Caco-2 (cell line): ENCODE measurements around the gene USO1. TPM values are rescaled to one million over a fixed set of nuclear protein-coding genes. Genes with fewer than 3 reads are reported as not detected.

ENCODE experiments used
- BruUV-seq: library from RNA; stranded (reverse); fragments of 400-500 nt; replicated peaks from 2 replicates; lab custom pipeline; 2021; lab: Mats Ljungman, UMichigan
- CTCF ChIA-PET: fragments of 300-600 bp; sonication (Branson Sonifier 250); formaldehyde crosslinking; loops from one replicate; lab custom pipeline; 2022; ENCODE audit warnings: antibody characterized with exemption; lab: Charles Lee
- POLR2A ChIA-PET: fragments of 300-600 bp; sonication (Branson Sonifier 250); formaldehyde crosslinking; loops from one replicate; lab custom pipeline; 2022; ENCODE audit warnings: antibody characterized with exemption; lab: Charles Lee
- DNase-seq, 2 experiments: peaks; one replicate each; pipeline versions ENCODE4 v3.0.0 to v3.0.0-alpha.2; 2020 to 2022
- H3K27me3 ChIP-seq: replicated peaks from 2 replicates; pipeline ENCODE4 v1.6.0; 2011; ENCODE audit warnings: low read length; ENCODE audit not compliant: control insufficient read depth, insufficient read depth
- H3K36me3 ChIP-seq: 2 replicates; pipeline ENCODE4 v1.5.1; 2011; ENCODE audit warnings: low read length; ENCODE audit not compliant: control insufficient read depth, insufficient read depth
- H3K4me1 ChIP-seq: fragments of 250-450 bp; sonication (Bioruptor Pico); 2 replicates; pipeline ENCODE4 v1.5.1; 2020; ENCODE audit warnings: mild to moderate bottlenecking
- H3K4me3 ChIP-seq: 2 replicates; pipeline ENCODE4 v1.5.1; 2011; ENCODE audit warnings: low read depth, mild to moderate bottlenecking, control low read depth, low read length
- H3K9me3 ChIP-seq: fragments of 250-450 bp; sonication (Bioruptor Pico); 2 replicates; pipeline ENCODE4 v1.5.1; 2020; ENCODE audit warnings: mild to moderate bottlenecking, moderate library complexity
- H3K27ac Mint-ChIP-seq: one replicate; pipeline ENCODE4 v1.8.0; 2022; ENCODE audit warnings: mixed read lengths; ENCODE audit not compliant: unreplicated experiment
- H3K27me3 Mint-ChIP-seq: one replicate; pipeline ENCODE4 v1.8.0; 2022; ENCODE audit warnings: mixed read lengths; ENCODE audit not compliant: insufficient read depth, unreplicated experiment
- H3K36me3 Mint-ChIP-seq: one replicate; pipeline ENCODE4 v1.8.0; 2022; ENCODE audit warnings: mild to moderate bottlenecking, mixed read lengths; ENCODE audit not compliant: insufficient read depth, unreplicated experiment
- H3K4me1 Mint-ChIP-seq: one replicate; pipeline ENCODE4 v1.8.0; 2022; ENCODE audit warnings: low read depth, mixed read lengths; ENCODE audit not compliant: unreplicated experiment
- H3K4me3 Mint-ChIP-seq: one replicate; pipeline ENCODE4 v1.8.0; 2022; ENCODE audit warnings: mild to moderate bottlenecking, moderate library complexity, mixed read lengths; ENCODE audit not compliant: unreplicated experiment
- H3K9me3 Mint-ChIP-seq: one replicate; pipeline ENCODE4 v1.8.0; 2022; ENCODE audit warnings: mixed read lengths; ENCODE audit not compliant: unreplicated experiment
- intact Hi-C: fragments of 100-400 bp; cut with micrococcal nuclease; formaldehyde crosslinking; loops from one replicate; pipeline ENCODE4 v1.10.0; 2022; ENCODE audit not compliant: unreplicated experiment
- total RNA-seq: library from RNA; stranded (reverse); gene quantifications from 2 replicates; pipeline ENCODE4 v1.2.3, GENCODE V29; 2022
- TF ChIP-seq, protein P1 (sequence below), 2 experiments: fragments of 200-600 bp in 1 of 2; IDR thresholded peaks; 1 replicate in 1 of 2; 2 replicates in 1 of 2; pipeline versions ENCODE4 v1.5.1 to v1.8.0; 2011 to 2022; ENCODE audit warnings: antibody characterized with exemption in 1 of 2, control low read depth in 1 of 2, inconsistent platforms in 1 of 2, low read depth in 1 of 2, low read length in 1 of 2, mild to moderate bottlenecking in 1 of 2, moderate library complexity in 1 of 2; ENCODE audit not compliant: insufficient read depth in 1 of 2, severe bottlenecking in 1 of 2, unreplicated experiment in 1 of 2

Gene USO1
- total RNA-seq, 1 experiment from 2014 or later: 59.7 TPM

DNA sequence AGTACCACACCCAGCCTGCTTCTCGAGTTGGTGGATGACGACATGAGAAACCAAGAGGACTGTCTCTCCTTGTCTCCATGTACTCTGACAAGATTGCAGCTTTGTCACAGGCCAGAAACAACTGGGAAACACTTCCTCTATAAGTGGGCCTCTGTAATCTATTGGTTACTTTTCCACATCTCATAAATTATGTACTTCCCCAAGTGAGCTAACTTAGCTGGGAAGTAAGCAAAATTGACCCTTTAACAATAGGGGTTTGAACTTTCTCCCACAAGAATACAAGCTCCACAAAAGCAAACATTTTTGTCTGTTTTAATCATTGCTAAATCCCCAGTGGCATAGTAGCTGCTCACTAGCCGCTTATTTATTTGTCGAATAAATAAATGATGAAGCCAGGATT lies 14.1 kb upstream of the USO1 start:
- TF ChIP-seq, protein P1, sequence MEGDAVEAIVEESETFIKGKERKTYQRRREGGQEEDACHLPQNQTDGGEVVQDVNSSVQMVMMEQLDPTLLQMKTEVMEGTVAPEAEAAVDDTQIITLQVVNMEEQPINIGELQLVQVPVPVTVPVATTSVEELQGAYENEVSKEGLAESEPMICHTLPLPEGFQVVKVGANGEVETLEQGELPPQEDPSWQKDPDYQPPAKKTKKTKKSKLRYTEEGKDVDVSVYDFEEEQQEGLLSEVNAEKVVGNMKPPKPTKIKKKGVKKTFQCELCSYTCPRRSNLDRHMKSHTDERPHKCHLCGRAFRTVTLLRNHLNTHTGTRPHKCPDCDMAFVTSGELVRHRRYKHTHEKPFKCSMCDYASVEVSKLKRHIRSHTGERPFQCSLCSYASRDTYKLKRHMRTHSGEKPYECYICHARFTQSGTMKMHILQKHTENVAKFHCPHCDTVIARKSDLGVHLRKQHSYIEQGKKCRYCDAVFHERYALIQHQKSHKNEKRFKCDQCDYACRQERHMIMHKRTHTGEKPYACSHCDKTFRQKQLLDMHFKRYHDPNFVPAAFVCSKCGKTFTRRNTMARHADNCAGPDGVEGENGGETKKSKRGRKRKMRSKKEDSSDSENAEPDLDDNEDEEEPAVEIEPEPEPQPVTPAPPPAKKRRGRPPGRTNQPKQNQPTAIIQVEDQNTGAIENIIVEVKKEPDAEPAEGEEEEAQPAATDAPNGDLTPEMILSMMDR (IDR thresholded peaks at IDR 0.05; ENCODE audit: insufficient read depth in 1 of 2, low read depth in 1 of 2, low read length in 1 of 2, severe bottlenecking in 1 of 2, unreplicated experiment in 1 of 2): no peak
- H3K36me3 Mint-ChIP-seq: no peaks in the 10 kb centered on the region
- intact Hi-C loops: no loop called here

DNA sequence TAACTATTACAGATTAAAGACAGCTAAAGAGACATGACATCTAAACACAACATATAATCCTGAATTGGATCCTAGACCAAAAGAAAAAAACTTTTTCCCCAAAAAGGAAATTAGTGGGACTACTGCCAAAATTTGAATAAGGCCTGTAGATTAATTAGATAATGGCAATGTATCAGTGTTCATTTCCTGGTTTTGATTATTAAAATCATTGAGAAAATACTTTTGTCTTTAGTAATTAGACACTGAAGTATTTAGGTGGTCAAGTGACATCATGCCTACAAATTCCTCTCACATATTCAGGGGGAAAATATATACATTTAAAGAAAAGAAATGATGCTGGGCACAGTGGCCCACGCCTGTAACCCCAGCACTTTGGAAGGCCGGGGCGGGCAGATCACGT lies 10.4 kb upstream of the USO1 start:
- Histone ChIP-seq H3K9me3 (no peaks in the 10 kb centered on the region), H3K4me1 (no peaks in the 10 kb centered on the region; the same call in 1 of the 2 replicates), H3K4me3 (no peak overlapping the region), H3K36me3 (no peaks in the 10 kb centered on the region), H3K27me3 (no peaks in the 10 kb centered on the region)
- intact Hi-C loops: no loop called here
- Mint-ChIP-seq H3K9me3 (no peaks in the 10 kb centered on the region), H3K4me1 (no peaks in the 10 kb centered on the region), H3K36me3 (peaks cover 5% of the 10 kb centered on the region), H3K4me3 (no peak overlapping the region), H3K27me3 (no peaks in the 10 kb centered on the region), H3K27ac (no peak overlapping the region)
- TF ChIP-seq, protein P1 (IDR thresholded peaks at IDR 0.05; ENCODE audit: insufficient read depth in 1 of 2, low read depth in 1 of 2, low read length in 1 of 2, severe bottlenecking in 1 of 2, unreplicated experiment in 1 of 2): no peak
- CTCF ChIA-PET: no interaction called here
- DNase-seq: no peak
- no TSS peak for BruUV-seq
- POLR2A ChIA-PET: no interaction called here

More for the DNA sequence above, 14.1 kb upstream of the USO1 start:
- H3K27me3 ChIP-seq: no peaks in the 10 kb centered on the region
- H3K4me1 ChIP-seq: peaks cover 4% of the 10 kb centered on the region; the same call in 1 of the 2 replicates
- no peaks in the 10 kb centered on the region for H3K9me3 ChIP-seq
- Mint-ChIP-seq H3K27me3 (no peaks in the 10 kb centered on the region), H3K4me1 (peaks cover 4% of the 10 kb centered on the region), H3K27ac (no peak overlapping the region), H3K4me3 (no peak overlapping the region), H3K9me3 (no peaks in the 10 kb centered on the region)
- no peak for DNase-seq
- H3K4me3 ChIP-seq: no peak overlapping the region
- no peaks in the 10 kb centered on the region for H3K36me3 ChIP-seq
- POLR2A ChIA-PET: interaction anchor here (1.5 kb wide), 1 partner anchor 14 kb away, joined by 5 read pairs; the partner anchor contains the start of gene USO1
- no TSS peak for BruUV-seq
- CTCF ChIA-PET: no interaction called here

DNA sequence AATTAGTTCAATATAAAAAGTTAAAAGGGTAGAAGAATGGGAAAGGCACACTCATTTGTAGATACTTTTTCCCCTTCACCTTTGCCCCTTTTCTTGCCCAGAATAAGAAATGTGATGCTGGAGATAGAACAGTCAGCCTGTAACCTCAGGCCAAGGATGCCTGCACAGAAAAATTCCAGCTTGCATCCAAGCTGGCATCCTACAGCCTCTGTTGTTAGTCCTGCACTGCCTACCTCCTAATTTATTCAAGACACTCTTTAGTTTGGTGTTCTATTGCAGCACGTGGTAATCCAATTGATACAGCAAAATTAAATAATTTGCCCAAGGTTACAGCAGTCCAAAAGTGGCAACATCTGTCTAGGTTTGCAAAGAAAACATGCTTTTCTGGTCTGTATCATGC lies 9.7 kb upstream of the USO1 start:
- Mint-ChIP-seq H3K9me3 (no peaks in the 10 kb centered on the region), H3K27ac (no peak overlapping the region), H3K4me1 (no peaks in the 10 kb centered on the region), H3K4me3 (no peak overlapping the region), H3K27me3 (no peaks in the 10 kb centered on the region), H3K36me3 (peaks cover 8% of the 10 kb centered on the region)
- no TSS peak for BruUV-seq
- H3K27me3 ChIP-seq: no peaks in the 10 kb centered on the region
- intact Hi-C loops: no loop called here
- ChIA-PET CTCF (interaction anchor here (1.1 kb wide), 1 partner anchor 10 kb away, joined by 4 read pairs; the partner anchor contains the start of gene USO1), POLR2A (interaction anchor here (1.9 kb wide), 1 partner anchor 10 kb away, joined by 4 read pairs; the partner anchor contains the start of gene USO1)
- TF ChIP-seq, protein P1 (IDR thresholded peaks at IDR 0.05; ENCODE audit: insufficient read depth in 1 of 2, low read depth in 1 of 2, low read length in 1 of 2, severe bottlenecking in 1 of 2, unreplicated experiment in 1 of 2): no peak
- no peak overlapping the region for H3K4me3 ChIP-seq
- DNase-seq: no peak
- H3K9me3 ChIP-seq: no peaks in the 10 kb centered on the region
- H3K36me3 ChIP-seq: no peaks in the 10 kb centered on the region
- no peaks in the 10 kb centered on the region; the same call in 1 of the 2 replicates for H3K4me1 ChIP-seq
